Measurements from ENCODE around the gene TSTD2.

Gene TSTD2

DNA sequence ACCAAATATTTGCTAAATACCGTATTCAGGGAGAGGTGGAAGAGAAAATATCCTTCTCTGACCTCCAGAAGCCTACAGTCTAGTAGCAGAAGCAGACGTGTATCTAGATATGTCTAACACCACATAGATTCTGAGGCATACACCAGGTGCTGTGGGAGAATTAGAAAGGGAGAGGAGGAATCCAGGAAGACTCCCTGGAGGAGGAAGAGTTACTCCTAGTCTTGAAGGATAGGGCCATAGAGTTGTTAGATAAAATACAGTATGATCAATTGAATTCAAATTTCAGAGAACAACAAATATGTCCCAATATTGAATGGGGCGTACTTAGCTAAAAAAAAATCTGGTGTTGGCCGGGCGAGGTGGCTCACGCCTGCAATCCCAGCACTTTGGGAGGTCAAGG, 73.0 kb downstream of the TSTD2 start:
- no peak for DNase-seq

DNA sequence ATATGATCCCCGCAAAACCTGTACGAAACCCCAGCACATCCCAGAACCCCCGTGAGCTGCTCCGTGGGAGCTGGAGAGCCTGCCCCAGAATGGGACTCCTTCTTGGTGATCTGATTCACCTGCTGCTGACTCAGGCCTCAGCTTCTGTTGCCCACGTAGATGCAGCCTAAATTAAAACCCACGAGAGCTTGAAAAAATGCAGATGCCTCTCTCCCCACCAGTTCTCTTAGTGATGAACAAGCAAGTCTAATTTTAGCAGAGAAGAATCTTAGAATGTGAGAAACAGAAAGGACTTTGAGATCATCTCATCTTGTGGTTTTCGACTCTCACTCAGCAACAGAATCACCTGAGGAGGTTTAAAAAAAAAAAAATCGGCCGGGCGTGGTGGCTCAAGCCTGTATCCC, 74.1 kb downstream of the TSTD2 start:
- no peak for DNase-seq

DNA sequence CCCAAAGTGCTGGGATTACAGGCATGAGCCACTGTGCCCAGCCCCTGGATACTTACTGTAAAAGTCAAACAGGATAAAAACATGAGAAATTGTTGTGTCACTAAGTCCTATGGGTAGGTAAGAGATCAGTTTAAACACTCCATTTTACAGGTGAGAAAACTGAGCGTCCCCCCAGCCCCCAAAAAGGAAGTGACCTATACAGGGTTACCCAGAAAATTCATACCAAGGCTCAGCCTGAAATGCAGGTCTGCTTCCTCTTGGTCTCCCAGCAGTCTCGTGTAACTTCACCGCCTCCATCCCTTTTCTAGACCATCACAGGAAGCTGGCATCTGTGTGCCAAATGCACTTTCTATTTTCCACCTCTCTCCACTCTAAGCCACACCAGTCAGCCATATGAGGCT, 74.5 kb downstream of the TSTD2 start:
- DNase-seq, result no peak

DNA sequence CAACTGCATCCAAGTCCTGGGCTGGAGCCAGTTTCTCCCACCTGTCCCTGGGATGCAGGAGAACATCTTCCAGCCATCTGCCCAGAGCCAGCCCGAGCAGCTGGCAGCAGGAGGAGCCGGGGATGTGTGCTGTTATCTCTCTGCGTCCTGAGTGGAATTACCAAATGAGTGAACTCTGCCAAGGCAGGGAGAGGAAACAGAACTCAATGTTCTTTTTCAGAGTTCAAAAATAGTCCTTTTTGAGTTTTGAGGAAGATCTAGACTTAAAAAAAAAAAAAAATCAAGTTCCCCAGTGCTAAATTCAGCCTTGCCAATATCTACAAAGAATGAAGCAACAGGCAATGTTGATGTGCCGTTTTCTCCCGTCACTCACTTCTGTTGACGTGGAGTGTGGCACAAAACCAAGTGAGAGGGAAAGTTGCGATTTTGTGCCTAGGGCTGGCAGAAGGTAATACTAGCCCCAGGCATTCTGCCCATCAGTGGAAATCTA, 75.5 kb downstream of the TSTD2 start:
- peak; percentile 42 for DNase-seq

DNA sequence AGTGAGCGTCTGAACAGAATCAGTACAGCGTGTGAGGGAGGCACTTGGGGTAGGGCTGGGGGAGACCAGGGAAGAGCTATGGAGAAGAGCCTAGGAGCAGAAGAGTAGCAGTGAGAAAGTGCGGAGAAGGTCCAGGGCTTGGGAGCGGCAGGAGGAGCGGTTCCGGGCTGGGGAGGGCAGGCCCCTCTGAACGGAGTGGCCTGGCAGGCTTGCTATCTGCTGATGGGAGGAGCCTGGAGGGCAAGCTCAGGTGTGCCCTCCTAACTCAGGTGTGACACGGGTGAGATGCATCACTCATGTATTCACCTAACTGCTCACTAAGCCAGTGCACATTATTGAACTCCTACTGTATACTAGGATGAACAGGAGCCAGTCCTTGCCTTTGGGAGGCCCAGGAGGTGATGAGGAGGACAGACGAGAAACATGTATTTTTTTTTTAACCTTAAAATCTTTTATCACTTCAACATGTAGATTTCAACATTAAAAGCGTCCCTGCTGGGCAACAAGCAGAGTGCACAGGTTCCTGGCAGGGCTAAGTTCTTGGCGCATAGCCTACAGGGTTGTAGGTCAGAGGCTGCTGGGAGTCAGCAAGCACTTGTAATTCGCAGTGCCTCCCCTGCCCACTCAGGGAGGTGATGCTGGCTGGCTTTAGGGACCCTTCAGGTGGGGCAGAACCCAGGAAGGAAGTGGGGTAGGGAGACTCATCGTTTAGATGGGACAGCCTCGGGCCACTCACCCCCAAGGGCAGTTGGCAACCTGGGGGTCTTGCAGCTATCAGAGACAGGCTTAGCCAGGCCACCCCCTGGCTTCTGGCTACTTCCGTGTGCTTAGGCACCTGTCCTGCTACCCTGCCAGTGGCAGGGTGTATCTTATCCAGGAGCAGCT, 76.2 kb downstream of the TSTD2 start:
- DNase-seq, result no peak

DNA sequence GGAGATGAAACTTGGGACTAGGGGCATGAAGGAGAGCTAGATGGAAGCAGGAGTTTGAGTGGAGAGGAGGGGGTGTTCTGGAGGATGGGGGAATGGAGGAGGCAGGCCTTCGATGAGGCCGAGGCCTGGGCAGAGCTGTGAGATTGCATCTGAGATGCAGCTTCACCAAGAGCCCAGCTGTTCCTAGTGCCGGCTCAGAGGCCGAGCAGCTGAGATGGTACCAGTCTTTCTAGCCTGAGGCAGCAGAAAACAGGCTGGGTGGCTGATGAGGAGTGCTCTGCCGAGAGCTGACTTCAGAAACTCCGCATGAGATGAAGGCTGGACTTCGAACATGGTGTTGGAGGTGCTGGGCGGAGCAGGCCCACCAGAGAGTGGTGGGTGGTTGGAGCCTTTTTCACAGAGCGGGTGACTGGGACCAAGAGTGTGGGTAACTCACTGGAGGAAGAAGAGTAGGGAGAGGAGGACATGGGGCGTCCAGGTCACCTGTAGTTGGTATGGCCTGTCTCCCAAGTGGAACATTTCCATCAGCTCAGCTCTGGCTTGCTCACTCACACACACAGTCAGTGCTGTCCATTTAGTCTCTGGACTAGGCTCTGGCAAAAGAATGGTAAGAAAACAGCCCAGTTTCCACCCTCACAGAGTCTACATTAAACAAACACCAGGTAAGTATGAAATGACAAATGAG, 77.0 kb downstream of the TSTD2 start:
- no peak for DNase-seq

DNA sequence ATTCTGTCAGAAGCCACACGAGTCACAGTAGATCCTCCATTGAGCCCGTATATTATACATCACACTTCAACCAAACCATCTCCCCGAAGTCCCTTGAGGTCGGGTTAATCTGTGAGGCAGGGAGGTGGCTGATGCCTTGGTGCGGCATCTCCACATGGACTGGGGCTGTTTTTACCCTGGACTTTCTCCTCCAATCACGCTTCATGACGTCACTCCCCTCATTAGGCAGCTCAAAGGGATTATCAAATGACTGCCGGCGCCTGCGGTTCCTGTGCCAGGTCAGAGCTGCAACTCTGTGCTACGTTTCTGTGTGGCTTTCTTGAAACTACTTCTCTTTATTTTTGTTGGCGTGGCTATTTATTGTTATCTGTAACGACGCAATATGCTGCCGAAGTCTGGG, 78.0 kb downstream of the TSTD2 start:
- no peak for DNase-seq

DNA sequence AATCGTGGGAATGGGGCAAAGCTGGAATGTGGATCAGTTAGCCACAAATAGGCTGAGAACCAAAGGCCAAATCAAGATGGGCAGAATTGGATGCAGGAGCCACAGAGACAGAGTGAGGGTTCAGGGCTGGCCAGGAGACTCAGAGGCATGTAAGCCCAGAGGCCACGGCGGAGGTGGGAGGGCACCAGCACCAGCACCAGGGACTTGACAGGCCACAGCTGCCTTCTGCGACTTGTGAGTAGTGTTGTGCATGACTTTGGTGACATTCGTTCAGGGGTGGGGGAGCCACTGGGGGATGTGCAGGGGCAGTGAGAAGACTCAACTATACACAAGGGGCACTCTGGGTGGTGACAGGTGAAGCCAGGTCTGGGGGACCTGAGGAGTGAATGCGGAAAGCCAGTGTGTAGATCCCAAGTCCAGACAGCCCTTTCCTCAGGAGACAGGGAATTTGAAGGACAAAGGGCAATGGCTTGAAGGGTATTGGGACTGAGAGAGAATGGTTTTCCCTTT, 78.5 kb downstream of the TSTD2 start:
- no peak for DNase-seq

DNA sequence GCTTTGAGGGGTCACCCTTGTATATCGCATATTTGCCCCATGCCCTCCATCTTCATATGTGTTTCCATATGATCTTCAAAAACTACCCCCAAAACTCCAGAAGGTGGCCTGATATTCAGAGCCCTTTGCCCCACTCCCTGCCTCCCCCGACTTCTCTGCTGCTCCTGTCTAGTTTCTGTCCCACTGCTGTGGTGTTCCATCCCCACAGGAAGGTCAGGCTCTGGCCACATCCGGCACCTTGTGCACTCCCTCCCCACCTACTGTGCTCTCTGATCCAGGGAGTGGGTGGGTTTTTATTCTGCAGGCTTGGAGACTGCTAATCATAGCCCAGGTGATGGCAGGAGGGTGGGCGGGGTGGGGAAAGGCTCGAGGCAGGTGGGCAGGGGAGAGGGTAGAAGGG, 79.3 kb downstream of the TSTD2 start:
- DNase-seq, result no peak

DNA sequence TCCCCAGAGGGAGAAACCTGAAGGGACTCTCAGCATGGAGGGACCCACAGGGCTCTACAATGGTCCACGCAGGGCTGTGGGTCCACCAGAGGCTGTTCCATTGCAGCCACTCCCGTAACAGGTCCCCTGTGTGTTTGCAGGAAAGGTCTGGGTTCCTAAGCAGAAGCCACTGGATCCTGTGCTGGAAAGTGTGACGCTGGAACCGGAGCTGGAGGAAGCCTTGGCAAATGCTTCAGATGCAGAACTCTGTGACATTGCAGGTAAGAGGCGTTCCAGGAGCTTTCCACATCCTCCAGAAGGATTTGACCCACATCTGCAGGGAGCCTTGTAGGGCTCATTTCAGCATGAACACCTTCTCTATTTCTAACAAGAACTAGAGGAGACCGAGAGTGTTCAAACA, 80.0 kb downstream of the TSTD2 start:
- no peak for DNase-seq

DNA sequence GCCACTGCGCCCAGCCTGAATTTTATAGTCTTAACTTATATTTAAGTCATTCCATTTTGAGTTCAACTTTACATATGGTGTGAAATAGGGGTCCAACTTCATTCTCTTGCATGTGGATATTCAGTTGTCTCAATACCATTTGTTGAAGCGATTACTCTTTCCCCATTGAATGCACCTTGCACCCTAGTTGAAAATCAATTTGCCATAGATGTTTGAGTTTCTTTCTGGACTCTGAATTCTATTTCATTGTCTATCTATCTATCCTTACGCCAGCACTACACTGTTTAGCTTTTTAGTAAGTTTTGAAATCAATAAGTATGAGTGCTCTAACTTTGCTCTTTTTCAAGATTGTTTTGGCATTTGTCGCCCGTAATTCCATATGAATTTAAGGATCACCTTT, 81.9 kb downstream of the TSTD2 start:
- DNase-seq, result no peak

DNA sequence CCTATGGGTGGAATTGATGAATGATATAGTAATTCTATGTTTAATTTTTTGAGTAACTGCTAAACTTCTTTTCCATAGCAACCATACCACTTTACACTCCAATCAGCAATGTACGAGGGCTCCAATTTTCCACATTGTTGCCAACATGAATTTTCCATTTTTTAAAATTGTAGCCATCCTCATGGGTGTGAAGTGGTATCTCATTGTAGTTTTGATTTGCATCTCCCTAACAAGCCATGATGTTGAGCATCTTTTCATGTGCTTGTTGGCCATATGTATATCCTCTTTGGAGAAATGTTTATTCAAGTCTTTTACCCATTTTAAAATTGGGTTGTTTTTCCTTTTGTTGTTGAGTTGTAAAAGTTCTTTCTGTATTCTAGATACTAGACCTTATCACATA, 82.8 kb downstream of the TSTD2 start:
- DNase-seq, result no peak
